ENCODE data around the gene FXYD6.

The FXYD6 gene

GRCh38 chr11:117861151-117862018 is 15.1 kb downstream of the FXYD6 start:
- no peak for TF ChIP-seq CTCF (IDR thresholded peaks at IDR 0.05)

- TF ChIP-seq CTCF (IDR thresholded peaks at IDR 0.05): no peak
Observed at GRCh38 chr11:117860139-117860538, 16.3 kb downstream of the FXYD6 start.

GRCh38 chr11:117859488-117860112 is 16.9 kb downstream of the FXYD6 start:
- no peak for TF ChIP-seq CTCF (IDR thresholded peaks at IDR 0.05)

GRCh38 chr11:117859061-117859460 is 17.4 kb downstream of the FXYD6 start:
- no peak for TF ChIP-seq CTCF (IDR thresholded peaks at IDR 0.05)

- no peak for TF ChIP-seq CTCF (IDR thresholded peaks at IDR 0.05)
Observed at GRCh38 chr11:117857734-117858414, 18.6 kb downstream of the FXYD6 start.

- no peak for TF ChIP-seq CTCF (IDR thresholded peaks at IDR 0.05)
Observed at GRCh38 chr11:117855912-117856651, 20.4 kb downstream of the FXYD6 start.

- no peak for TF ChIP-seq CTCF (IDR thresholded peaks at IDR 0.05)
Observed at GRCh38 chr11:117855186-117855845, 21.1 kb downstream of the FXYD6 start.

All from LNCAP (cell line).